K562 (cell line): ENCODE data around the gene LRRC4B. TPM values are rescaled to one million over a fixed set of nuclear protein-coding genes. Genes with fewer than 3 reads are reported as not detected.
A peak's percentile ranks its signal among the peaks of the same experiment; 100 is the strongest.

ENCODE experiments used
- BCL6 ChIP-seq: fragments of 250-450 bp; sonication (Bioruptor Pico); IDR thresholded peaks from 2 replicates; pipeline ENCODE4 v1.4.0; 2020
- CBX3 ChIP-seq, 2 experiments: IDR thresholded peaks; 1 replicate in 1 of 2; 2 replicates in 1 of 2; pipeline ENCODE4 v1.6.1; 2012; ENCODE audit warnings: inconsistent platforms in 2 of 2, low read length in 2 of 2, borderline replicate concordance in 1 of 2, control low read depth in 1 of 2
- DDX20 ChIP-seq: fragments of 450-650 bp; IDR thresholded peaks from 2 replicates; pipeline ENCODE4 v1.6.1; 2016; ENCODE audit warnings: missing genetic modification characterization, low read depth, mild to moderate bottlenecking, missing compliant biosample characterization, moderate library complexity
- EGR1 ChIP-seq: fragments of 450-650 bp; conservative IDR thresholded peaks from 2 replicates; pipeline ENCODE4 v1.6.1; 2017; ENCODE audit warnings: mild to moderate bottlenecking
- HMBOX1 ChIP-seq: sonication (generic); IDR thresholded peaks from 2 replicates; pipeline ENCODE4 v1.6.1; 2016
- KAT2B ChIP-seq: IDR thresholded peaks from one replicate; pipeline ENCODE4 v1.6.1; 2012; ENCODE audit warnings: low read depth, mild to moderate bottlenecking, control low read depth, inconsistent platforms, low read length, moderate library complexity
- MCM2 ChIP-seq: fragments of 450-650 bp; IDR thresholded peaks from 2 replicates; pipeline ENCODE4 v1.6.1; 2017; ENCODE audit warnings: low read depth, mild to moderate bottlenecking
- MEF2D ChIP-seq: conservative IDR thresholded peaks from 2 replicates; pipeline ENCODE4 v1.6.1; 2016; ENCODE audit warnings: low read depth, missing genetic modification characterization, missing compliant biosample characterization
- MTA1 ChIP-seq: fragments of 450-650 bp; IDR thresholded peaks from 2 replicates; pipeline ENCODE4 v1.6.1; 2017; ENCODE audit warnings: borderline replicate concordance
- MXD1 ChIP-seq: fragments of 250-450 bp; sonication (Bioruptor Pico); IDR thresholded peaks from 2 replicates; pipeline ENCODE4 v1.8.0; 2021; ENCODE audit warnings: borderline replicate concordance, mild to moderate bottlenecking, moderate library complexity; ENCODE audit not compliant: poor library complexity, severe bottlenecking
- MXI1 ChIP-seq: IDR thresholded peaks from 2 replicates; pipeline ENCODE4 v1.6.1; 2011; ENCODE audit warnings: low read depth, mild to moderate bottlenecking, improper control_type of control experiment, low read length
- NFXL1 ChIP-seq: fragments of 450-650 bp; formaldehyde crosslinking; IDR thresholded peaks from 2 replicates; pipeline ENCODE4 v1.4.0; 2021; ENCODE audit warnings: mild to moderate bottlenecking
- RHOXF2B ChIP-seq: fragments of 250-450 bp; sonication (Bioruptor Pico); conservative IDR thresholded peaks from 2 replicates; pipeline ENCODE4 v1.5.1; 2021
- SNRNP70 ChIP-seq: fragments of 200-400 bp; formaldehyde crosslinking; optimal IDR thresholded peaks from 2 replicates; pipeline ENCODE3; 2017; ENCODE audit warnings: low read depth, low read length
- TCF15 ChIP-seq: fragments of 250-450 bp; sonication (Bioruptor Pico); IDR thresholded peaks from 2 replicates; pipeline ENCODE4 v1.8.0; 2022; ENCODE audit warnings: moderate library complexity, mild to moderate bottlenecking, inconsistent platforms
- TGIF2 ChIP-seq: sonication (generic); formaldehyde crosslinking; IDR thresholded peaks from 2 replicates; pipeline ENCODE4 v1.8.1; 2022; ENCODE audit warnings: mild to moderate bottlenecking, missing genetic modification reagents, moderate library complexity
- ZBTB33 ChIP-seq: sonication (generic); formaldehyde crosslinking; IDR thresholded peaks from 2 replicates; pipeline ENCODE4 v1.8.1; 2023; ENCODE audit warnings: mild to moderate bottlenecking, missing genetic modification reagents
- ZFP30 ChIP-seq: fragments of 250-450 bp; sonication (Bioruptor Pico); IDR thresholded peaks from 2 replicates; pipeline ENCODE4 v1.8.0; 2022; ENCODE audit warnings: moderate library complexity, mild to moderate bottlenecking, inconsistent platforms, borderline replicate concordance
- ZKSCAN8 ChIP-seq: fragments of 200-800 bp; sonication (Bioruptor generic); IDR thresholded peaks from 2 replicates; pipeline ENCODE4 v1.6.1; 2016; ENCODE audit warnings: missing genetic modification characterization, missing compliant biosample characterization
- ZNF124 ChIP-seq: sonication (generic); formaldehyde crosslinking; IDR thresholded peaks from 2 replicates; pipeline ENCODE4 v1.8.1; 2022; ENCODE audit warnings: missing genetic modification reagents
- ZNF449 ChIP-seq: fragments of 250-450 bp; sonication (Bioruptor Pico); IDR thresholded peaks from 2 replicates; pipeline ENCODE4 v1.8.0; 2022; ENCODE audit warnings: moderate library complexity, mild to moderate bottlenecking, inconsistent platforms
- ZNF707 ChIP-seq: fragments of 250-450 bp; sonication (Bioruptor Pico); conservative IDR thresholded peaks from 2 replicates; pipeline ENCODE4 v1.8.0; 2022; ENCODE audit warnings: inconsistent platforms, mild to moderate bottlenecking, moderate library complexity
- ZNF780A ChIP-seq: fragments of 250-450 bp; sonication (Bioruptor Pico); IDR thresholded peaks from 2 replicates; pipeline ENCODE4 v1.5.0; 2021; ENCODE audit warnings: mild to moderate bottlenecking
- polyA plus RNA-seq, 8 experiments: library from polyadenylated mRNA; depleted of rRNA in 4 of 8; stranded (reverse) in 5 of 8; unstranded in 3 of 8; fragments of >200 nt; fragmentation: Nextera tagmentation in 2 of 8; fragmentation: Illumina TruSeq in 1 of 8; extraction: Ambion mirVana in 2 of 8; extraction: Trizol in 1 of 8; gene quantifications; 2 replicates each; pipeline versions ENCODE4 v1.2.1 to v1.2.3, GENCODE V29; 2011 to 2014; ENCODE audit warnings: inconsistent platforms in 1 of 8, missing spikeins in 1 of 8
- total RNA-seq, 7 experiments: library from RNA; depleted of rRNA in 6 of 7; stranded (reverse); fragments of >200 nt in 6 of 7; fragmentation: Illumina TruSeq in 2 of 7; extraction: Trizol in 2 of 7; gene quantifications; 2 replicates each; pipeline versions ENCODE4 v1.2.1 to v1.2.3, GENCODE V29; 2011 to 2021; ENCODE audit warnings: low replicate concordance in 1 of 7

LRRC4B gene
- total and polyA plus RNA-seq, 9 of the 15 experiments (the other 6 are each of a cell fraction or from before 2014, with no cell fraction given): 0.18 to 9.6 (median 2.9) TPM; not detected in 2

- TF ChIP-seq CBX3 (IDR thresholded peaks at IDR 0.05; ENCODE audit: borderline replicate concordance in 1 of 2, low read length in 2 of 2) (peak in 1 of 2 experiments; percentile 52; a peak in 1 of 3 replicates), MEF2D (tag) (no peak), ZNF780A (no peak), EGR1 (peak; percentile 70; the same call in 1 of the 2 replicates), TGIF2 (CRISPR knock-in tag) (no peak), DDX20 (tag) (no peak), ZNF124 (CRISPR knock-in tag) (no peak), ZNF707 (CRISPR knock-in tag) (no peak), ZFP30 (CRISPR knock-in tag) (no peak), BCL6 (CRISPR knock-in tag) (no peak), NFXL1 (CRISPR knock-in tag) (no peak), ZNF449 (CRISPR knock-in tag) (no peak), MXI1 (no peak), HMBOX1 (no peak), RHOXF2B (no peak), MCM2 (no peak), ZKSCAN8 (CRISPR knock-in tag) (no peak), MTA1 (no peak), TCF15 (CRISPR knock-in tag) (no peak), SNRNP70 (no peak), KAT2B (no peak), ZBTB33 (peak; percentile 52; the same call in 1 of the 2 replicates), MXD1 (CRISPR knock-in tag) (no peak)
Observed at GRCh38 chr19:50556282-50557008, 11.8 kb downstream of the LRRC4B start (continued).
